BE2C (cell line): ENCODE measurements around the gene NCLN.
A peak's percentile ranks its signal among the peaks of the same experiment; 100 is the strongest.

Experiments
- DNase-seq: peaks from one replicate; pipeline ENCODE4 v3.0.0-alpha.2; 2020
- H3K27me3 ChIP-seq: fragments of 250-450 bp; sonication (Bioruptor Pico); 2 replicates; pipeline ENCODE4 v1.5.1; 2020; ENCODE audit warnings: mild to moderate bottlenecking
- H3K36me3 ChIP-seq: fragments of 250-450 bp; sonication (Bioruptor Pico); 2 replicates; pipeline ENCODE4 v1.5.1; 2020; ENCODE audit warnings: mild to moderate bottlenecking
- H3K4me1 ChIP-seq: fragments of 250-450 bp; sonication (Bioruptor Pico); 2 replicates; pipeline ENCODE4 v1.5.1; 2020
- H3K4me3 ChIP-seq: 2 replicates; pipeline ENCODE4 v1.5.1; 2011; ENCODE audit warnings: low read depth, low read length
- H3K9me3 ChIP-seq: fragments of 250-450 bp; sonication (Bioruptor Pico); 2 replicates; pipeline ENCODE4 v1.5.1; 2020
- CTCF ChIP-seq: IDR thresholded peaks from 2 replicates; pipeline ENCODE4 v1.5.1; 2012; ENCODE audit warnings: mild to moderate bottlenecking, low read depth, low read length

NCLN gene

GRCh38 chr19:3250675-3251074 is 64.9 kb downstream of the NCLN start:
- Histone ChIP-seq H3K4me1 (no peaks in the 10 kb centered on the region), H3K4me3 (no peak overlapping the region), H3K36me3 (no peaks in the 10 kb centered on the region), H3K27me3 (no peaks in the 10 kb centered on the region), H3K9me3 (no peaks in the 10 kb centered on the region; the same call in 1 of the 2 replicates)
- DNase-seq, result no peak
- peak; percentile 56 for TF ChIP-seq CTCF

DNA sequence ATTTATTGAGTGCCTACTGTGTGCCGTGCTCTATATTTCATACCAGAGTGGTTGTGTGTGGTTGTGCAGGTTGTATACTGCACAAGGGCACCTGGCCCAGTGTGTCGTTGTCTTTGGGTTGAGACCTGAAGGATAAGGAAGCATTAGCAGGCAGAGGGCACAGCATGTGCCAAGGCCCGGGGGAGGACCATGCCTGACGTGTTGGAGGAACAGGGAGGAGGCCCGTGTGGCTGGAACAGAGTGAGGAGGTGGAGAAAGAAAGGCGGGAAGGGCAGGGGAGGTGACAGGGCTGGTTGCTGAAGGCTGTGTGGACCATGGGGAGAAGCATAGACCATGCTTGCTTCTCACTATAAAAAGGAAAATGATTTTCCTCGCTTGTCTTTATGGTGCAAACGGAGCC is 65.5 kb downstream of the NCLN start:
- H3K9me3 ChIP-seq, result no peaks in the 10 kb centered on the region; the same call in 1 of the 2 replicates
- H3K4me3 ChIP-seq, result no peak overlapping the region
- no peak for DNase-seq
- no peak for TF ChIP-seq CTCF
- no peaks in the 10 kb centered on the region for H3K27me3 ChIP-seq
- no peaks in the 10 kb centered on the region for H3K4me1 ChIP-seq
- H3K36me3 ChIP-seq, result no peaks in the 10 kb centered on the region

DNA sequence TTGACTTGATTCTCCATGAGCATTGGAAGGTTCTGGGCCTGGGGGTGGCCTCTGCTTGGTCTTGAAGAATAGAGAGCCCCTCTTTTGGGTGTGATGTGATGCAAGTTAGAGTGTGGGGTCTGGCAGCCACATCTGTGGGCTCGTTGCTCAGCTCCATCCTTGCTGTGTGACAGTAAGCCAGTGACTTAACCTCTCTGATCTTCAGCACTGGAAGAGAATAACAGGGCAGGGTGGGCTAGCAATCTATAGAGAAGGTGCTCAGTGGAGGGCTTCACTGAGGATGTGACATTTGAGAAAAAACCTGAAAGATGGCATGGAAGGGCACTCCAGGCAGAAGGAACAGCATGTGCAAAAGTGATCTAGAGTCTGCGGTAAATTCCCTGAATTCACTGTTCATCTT is 66.9 kb downstream of the NCLN start:
- H3K9me3 ChIP-seq, result no peaks in the 10 kb centered on the region; the same call in 1 of the 2 replicates
- no peak for DNase-seq
- no peaks in the 10 kb centered on the region for H3K4me1 ChIP-seq
- no peaks in the 10 kb centered on the region for H3K27me3 ChIP-seq
- no peak overlapping the region for H3K4me3 ChIP-seq
- TF ChIP-seq CTCF, result no peak
- H3K36me3 ChIP-seq, result no peaks in the 10 kb centered on the region

DNA sequence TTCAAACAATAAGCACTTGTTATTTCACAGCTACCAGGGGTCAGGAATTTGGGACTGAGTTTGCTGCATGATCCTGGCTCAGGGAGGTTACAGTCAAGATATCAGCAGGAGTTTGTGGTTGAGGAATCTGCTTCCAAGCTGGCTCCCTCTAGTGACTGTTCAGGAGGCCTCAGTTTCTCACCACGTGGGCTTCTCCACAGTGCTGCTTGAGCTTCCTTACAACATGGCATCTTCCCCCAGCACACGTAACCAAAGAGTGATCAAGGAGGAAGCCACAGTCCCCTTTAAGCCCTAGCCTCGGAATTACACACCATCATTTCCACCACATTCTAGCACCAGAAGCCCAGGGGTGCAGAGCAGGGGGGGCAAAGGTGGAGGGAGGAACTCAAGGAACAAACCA is 67.5 kb downstream of the NCLN start:
- H3K9me3 ChIP-seq, result no peaks in the 10 kb centered on the region; the same call in 1 of the 2 replicates
- no peaks in the 10 kb centered on the region for H3K4me1 ChIP-seq
- 0 out of 2 replicates have a peak, but pooled peaks have one; percentile 18 for TF ChIP-seq CTCF
- H3K27me3 ChIP-seq, result no peaks in the 10 kb centered on the region
- DNase-seq, result no peak
- no peak overlapping the region for H3K4me3 ChIP-seq
- H3K36me3 ChIP-seq, result no peaks in the 10 kb centered on the region

GRCh38 chr19:3254520-3254919 is 68.8 kb downstream of the NCLN start:
- Histone ChIP-seq H3K4me3 (no peak overlapping the region), H3K4me1 (no peaks in the 10 kb centered on the region), H3K36me3 (no peaks in the 10 kb centered on the region), H3K9me3 (no peaks in the 10 kb centered on the region; the same call in 1 of the 2 replicates), H3K27me3 (peaks cover 4% of the 10 kb centered on the region; the same call in 1 of the 2 replicates)
- no peak for DNase-seq
- TF ChIP-seq CTCF, result no peak

GRCh38 chr19:3257071-3257470 is 71.3 kb downstream of the NCLN start:
- Histone ChIP-seq H3K36me3 (no peaks in the 10 kb centered on the region), H3K9me3 (no peaks in the 10 kb centered on the region), H3K4me1 (no peaks in the 10 kb centered on the region), H3K27me3 (peaks cover 6% of the 10 kb centered on the region; the same call in 1 of the 2 replicates), H3K4me3 (no peak overlapping the region)
- DNase-seq, result no peak
- TF ChIP-seq CTCF, result no peak
